Measurements from ENCODE around the gene NCAPH2.

Gene NCAPH2

GRCh38 chr22:50548921-50549790 lies 41.1 kb downstream of the NCAPH2 start:
- Histone ChIP-seq H3K4me3 (ENCODE audit: low read depth in 1 of 2, low read length in 1 of 2) (peak overlapping the region; percentile 52 to 59), H3K27ac (peak overlapping the region; percentile 32), H3K36me3 (no peaks in the 10 kb centered on the region), H3K27me3 (peaks cover 50% of the 10 kb centered on the region), H3K9me3 (no peaks in the 10 kb centered on the region), H3K4me1 (ENCODE audit: control insufficient read depth in 1 of 2, insufficient read depth in 1 of 2, low read depth in 1 of 2, low read length in 1 of 2) (peaks cover 22 to 31% of the 10 kb centered on the region in 2 experiments)
- no peak for TF ChIP-seq CTCF (IDR thresholded peaks at IDR 0.05)

- H3K36me3 ChIP-seq = no peaks in the 10 kb centered on the region
- H3K27me3 ChIP-seq = peaks cover 49% of the 10 kb centered on the region
- no peak for TF ChIP-seq CTCF (IDR thresholded peaks at IDR 0.05)
Observed at GRCh38 chr22:50550395-50550794, 42.4 kb downstream of the NCAPH2 start.

GRCh38 chr22:50551160-50551752 lies 43.2 kb downstream of the NCAPH2 start:
- Histone ChIP-seq H3K27ac (no peak overlapping the region), H3K27me3 (peaks cover 42% of the 10 kb centered on the region), H3K4me1 (ENCODE audit: control insufficient read depth in 1 of 2, insufficient read depth in 1 of 2, low read depth in 1 of 2, low read length in 1 of 2) (peaks cover 11 to 15% of the 10 kb centered on the region in 2 experiments), H3K9me3 (no peaks in the 10 kb centered on the region), H3K36me3 (no peaks in the 10 kb centered on the region), H3K4me3 (ENCODE audit: low read depth in 1 of 2, low read length in 1 of 2) (no peak overlapping the region)
- TF ChIP-seq CTCF (IDR thresholded peaks at IDR 0.05) = no peak

More at GRCh38 chr22:50550395-50550794, 42.4 kb downstream of the NCAPH2 start:
- Histone ChIP-seq H3K4me1 (ENCODE audit: control insufficient read depth in 1 of 2, insufficient read depth in 1 of 2, low read depth in 1 of 2, low read length in 1 of 2) (peaks cover 11 to 19% of the 10 kb centered on the region in 2 experiments), H3K27ac (no peak overlapping the region), H3K9me3 (no peaks in the 10 kb centered on the region), H3K4me3 (ENCODE audit: low read depth in 1 of 2, low read length in 1 of 2) (no peak overlapping the region)

- no peak for TF ChIP-seq CTCF (IDR thresholded peaks at IDR 0.05)
- Histone ChIP-seq H3K36me3 (no peaks in the 10 kb centered on the region), H3K4me3 (ENCODE audit: low read depth in 1 of 2, low read length in 1 of 2) (no peak overlapping the region), H3K4me1 (ENCODE audit: control insufficient read depth in 1 of 2, insufficient read depth in 1 of 2, low read depth in 1 of 2, low read length in 1 of 2) (peaks cover 7 to 10% of the 10 kb centered on the region in 2 experiments), H3K9me3 (no peaks in the 10 kb centered on the region), H3K27me3 (peaks cover 21% of the 10 kb centered on the region), H3K27ac (no peak overlapping the region)
Observed at GRCh38 chr22:50553310-50553709, 45.3 kb downstream of the NCAPH2 start.

GRCh38 chr22:50556703-50557102 lies 48.7 kb downstream of the NCAPH2 start:
- H3K27ac ChIP-seq = no peak overlapping the region
- TF ChIP-seq CTCF (IDR thresholded peaks at IDR 0.05) = no peak
- H3K4me3 ChIP-seq (ENCODE audit: low read depth in 1 of 2, low read length in 1 of 2) = no peak overlapping the region
- no peaks in the 10 kb centered on the region for H3K27me3 ChIP-seq
- no peaks in the 10 kb centered on the region for H3K36me3 ChIP-seq
- no peaks in the 10 kb centered on the region for H3K9me3 ChIP-seq
- H3K4me1 ChIP-seq (ENCODE audit: control insufficient read depth in 1 of 2, insufficient read depth in 1 of 2, low read depth in 1 of 2, low read length in 1 of 2) = no peaks in the 10 kb centered on the region
